GM23338 (cell line): ENCODE measurements around the gene RADIL.

Experiments used
- CTCF ChIP-seq, 2 experiments: fragments of 200-600 bp in 1 of 2; sonication (generic) in 1 of 2; conservative IDR thresholded peaks; 2 replicates each; pipeline versions ENCODE4 v1.5.1 to v1.6.1; 2016 to 2017; ENCODE audit warnings: antibody characterized with exemption in 2 of 2, low read depth in 2 of 2, mild to moderate bottlenecking in 2 of 2, moderate library complexity in 1 of 2
- EZH2 ChIP-seq: fragments of 200-600 bp; sonication (generic); IDR thresholded peaks from one replicate; pipeline ENCODE4 v1.8.0; 2017; ENCODE audit warnings: antibody characterized with exemption, mild to moderate bottlenecking, low read depth; ENCODE audit not compliant: unreplicated experiment
- POLR2AphosphoS5 ChIP-seq: IDR thresholded peaks from 2 replicates; pipeline ENCODE4 v1.6.1; 2016; ENCODE audit warnings: antibody characterized with exemption, low read depth

DNA sequence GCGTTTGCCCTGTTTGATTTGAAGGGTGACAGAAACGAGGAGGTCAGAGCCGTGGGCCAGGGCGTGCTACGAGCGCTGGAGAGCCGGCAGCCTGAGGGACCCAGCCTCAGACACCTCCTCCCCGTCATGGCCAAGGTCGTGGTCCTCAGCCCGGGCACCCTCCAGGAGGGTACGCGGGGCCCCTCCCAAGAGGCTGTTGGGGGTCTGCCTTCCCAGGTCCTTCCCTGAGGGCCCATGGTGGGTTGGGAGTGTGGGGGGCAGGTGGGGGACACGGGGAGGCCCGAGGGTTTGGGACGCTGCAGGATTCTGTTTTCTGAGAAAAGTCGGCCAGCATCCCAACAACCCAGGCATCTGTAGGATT is 100.2 kb downstream of the RADIL start:
- TF ChIP-seq CTCF (conservative IDR thresholded peaks at IDR 0.05; ENCODE audit: low read depth in 2 of 2) (no peak), EZH2 (no peak), POLR2AphosphoS5 (no peak)
